ENCODE data around the gene TOX4.
A peak's percentile ranks its signal among the peaks of the same experiment; 100 is the strongest.
"Not testable (repeated sequence)": the region's sequence is repeated elsewhere in the genome, so short reads cannot be mapped to it uniquely, and the experiment has no call there.

TOX4 gene

GRCh38 chr14:21440859-21441258 is 36.1 kb upstream of the TOX4 start:
- Histone ChIP-seq H3K36me3 (no peaks in the 10 kb centered on the region), H3K27me3 (no peaks in the 10 kb centered on the region), H3K4me1 (peaks cover 0 to 16% (median 10%) of the 10 kb centered on the region in 4 donors), H3K4me3 (no peak overlapping the region), H3K27ac (no peak overlapping the region), H3K9me3 (no peaks in the 10 kb centered on the region)
- intact Hi-C loops (cut with DNase I; ENCODE audit: low total_unique reads), result no loop called here
- TF ChIP-seq, protein P1, sequence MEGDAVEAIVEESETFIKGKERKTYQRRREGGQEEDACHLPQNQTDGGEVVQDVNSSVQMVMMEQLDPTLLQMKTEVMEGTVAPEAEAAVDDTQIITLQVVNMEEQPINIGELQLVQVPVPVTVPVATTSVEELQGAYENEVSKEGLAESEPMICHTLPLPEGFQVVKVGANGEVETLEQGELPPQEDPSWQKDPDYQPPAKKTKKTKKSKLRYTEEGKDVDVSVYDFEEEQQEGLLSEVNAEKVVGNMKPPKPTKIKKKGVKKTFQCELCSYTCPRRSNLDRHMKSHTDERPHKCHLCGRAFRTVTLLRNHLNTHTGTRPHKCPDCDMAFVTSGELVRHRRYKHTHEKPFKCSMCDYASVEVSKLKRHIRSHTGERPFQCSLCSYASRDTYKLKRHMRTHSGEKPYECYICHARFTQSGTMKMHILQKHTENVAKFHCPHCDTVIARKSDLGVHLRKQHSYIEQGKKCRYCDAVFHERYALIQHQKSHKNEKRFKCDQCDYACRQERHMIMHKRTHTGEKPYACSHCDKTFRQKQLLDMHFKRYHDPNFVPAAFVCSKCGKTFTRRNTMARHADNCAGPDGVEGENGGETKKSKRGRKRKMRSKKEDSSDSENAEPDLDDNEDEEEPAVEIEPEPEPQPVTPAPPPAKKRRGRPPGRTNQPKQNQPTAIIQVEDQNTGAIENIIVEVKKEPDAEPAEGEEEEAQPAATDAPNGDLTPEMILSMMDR (IDR thresholded peaks at IDR 0.05), result no peak
- no peak for DNase-seq

- H3K27me3 ChIP-seq; H3K9me3 ChIP-seq; H3K36me3 ChIP-seq; H3K27ac ChIP-seq; H3K4me1 ChIP-seq; intact Hi-C loops (cut with DNase I; ENCODE audit: low total_unique reads); DNase-seq; H3K4me3 ChIP-seq: not testable (repeated sequence)
These were observed 34.3 kb upstream of the TOX4 start for GRCh38 chr14:21442657-21443056.

- Histone ChIP-seq H3K4me1 (peaks cover 0 to 31% (median 12%) of the 10 kb centered on the region in 4 donors), H3K27ac (no peak overlapping the region), H3K36me3 (peaks cover 0 to 13% (median 0%) of the 10 kb centered on the region in 3 donors), H3K4me3 (no peak overlapping the region), H3K27me3 (no peaks in the 10 kb centered on the region), H3K9me3 (no peaks in the 10 kb centered on the region)
- no peak for DNase-seq
- TF ChIP-seq, protein P1 (IDR thresholded peaks at IDR 0.05), result no peak
- intact Hi-C loops (cut with DNase I; ENCODE audit: low total_unique reads), result no loop called here
These were observed 27.1 kb upstream of the TOX4 start for GRCh38 chr14:21449899-21450216.

GRCh38 chr14:21454843-21455544 is 22.0 kb upstream of the TOX4 start:
- DNase-seq, result no peak
- Histone ChIP-seq H3K27me3 (no peaks in the 10 kb centered on the region), H3K4me1 (peaks cover 0 to 36% (median 18%) of the 10 kb centered on the region in 4 donors), H3K9me3 (no peaks in the 10 kb centered on the region), H3K36me3 (peaks cover 0 to 20% (median 11%) of the 10 kb centered on the region in 3 donors), H3K27ac (peak overlapping the region; percentile 84 to 95), H3K4me3 (peak overlapping the region; percentile 84 to 91)
- TF ChIP-seq, protein P1 (IDR thresholded peaks at IDR 0.05), result no peak
- intact Hi-C loops (cut with DNase I; ENCODE audit: low total_unique reads), result no loop called here

GRCh38 chr14:21455592-21455911 is 21.4 kb upstream of the TOX4 start:
- TF ChIP-seq, protein P1 (IDR thresholded peaks at IDR 0.05), result no peak
- intact Hi-C loops (cut with DNase I; ENCODE audit: low total_unique reads), result no loop called here
- peak overlapping the region; percentile 84 to 91 for H3K4me3 ChIP-seq
- H3K27me3 ChIP-seq, result no peaks in the 10 kb centered on the region
- peak overlapping the region; percentile 84 to 95 for H3K27ac ChIP-seq
- DNase-seq, result no peak
- H3K9me3 ChIP-seq, result no peaks in the 10 kb centered on the region
- H3K4me1 ChIP-seq, result peaks cover 0 to 32% (median 18%) of the 10 kb centered on the region in 4 donors
- H3K36me3 ChIP-seq, result peaks cover under 1 to 26% (median 14%) of the 10 kb centered on the region in 3 donors

DNA sequence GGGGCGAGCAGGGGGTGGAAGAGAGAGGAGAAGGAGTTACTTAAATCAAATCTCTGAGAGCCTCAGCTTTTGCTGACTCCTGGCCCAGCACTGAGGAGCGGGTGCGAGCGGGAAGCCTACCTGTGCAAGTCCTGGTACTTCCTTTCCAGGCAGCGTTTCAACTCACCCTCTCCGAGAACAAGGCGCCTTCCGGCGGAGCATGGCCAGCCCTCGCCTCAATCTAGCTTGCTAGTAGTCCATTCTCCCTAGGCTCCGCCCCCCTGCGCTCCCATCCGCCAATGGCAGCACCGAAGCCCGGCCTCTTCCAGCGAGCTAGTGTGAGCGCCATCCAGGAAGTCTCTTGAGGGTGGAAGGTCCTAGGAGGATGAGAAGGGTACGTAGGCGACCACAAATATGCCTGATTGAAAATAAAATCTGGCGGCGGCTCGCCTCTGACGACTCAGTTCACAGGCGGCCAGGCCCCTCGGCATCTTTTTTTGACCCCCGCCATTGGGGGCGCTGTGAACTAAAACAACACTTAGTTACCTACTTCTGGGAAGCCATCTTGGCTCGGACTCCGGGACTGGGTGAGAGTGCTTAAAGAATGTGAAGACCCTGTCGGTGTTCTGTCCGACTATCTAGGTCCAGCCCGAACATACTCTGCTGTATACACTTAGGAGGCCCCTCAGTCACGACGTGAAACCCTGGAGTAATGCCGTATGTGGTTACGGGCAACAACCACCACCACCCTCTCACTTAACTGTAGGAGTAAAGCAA is 20.9 kb upstream of the TOX4 start, which contains the start of gene CHD8:
Gene CHD8, minus strand, starts transcription at position 212 of the 756 bp plus-strand sequence. CDS start 24,480 bp downstream, outside the sequence.
- Histone ChIP-seq H3K4me1 (peaks cover 0 to 32% (median 18%) of the 10 kb centered on the region in 4 donors), H3K36me3 (peaks cover 6 to 31% (median 19%) of the 10 kb centered on the region in 3 donors), H3K4me3 (peak within 1 kb of the TSS; percentile 84 to 91), H3K9me3 (no peaks in the 10 kb centered on the region), H3K27ac (peak within 1 kb of the TSS; percentile 84 to 95), H3K27me3 (no peaks in the 10 kb centered on the region)
- intact Hi-C loops (cut with DNase I; ENCODE audit: low total_unique reads), result loop anchor here (1.0 kb wide), 1 partner anchor 19 kb away; no protein-coding TSS in a partner anchor
- DNase-seq, result peak; percentile 100
- TF ChIP-seq, protein P1 (IDR thresholded peaks at IDR 0.05), result peak; percentile 46 to 48
